Endothelial cell (in vitro differentiated cells): Measurements from ENCODE around the gene IL17REL. TPM values are rescaled to one million over a fixed set of nuclear protein-coding genes. Genes with fewer than 3 reads are reported as not detected.

ENCODE experiments used
- DNase-seq: peaks from one replicate; pipeline ENCODE4 v3.0.0; 2021; ENCODE audit warnings: low spot score
- H3K27ac Mint-ChIP-seq: one replicate; pipeline ENCODE4 v1.8.0; 2021; ENCODE audit warnings: mixed read lengths, inconsistent platforms; ENCODE audit not compliant: unreplicated experiment
- H3K27me3 Mint-ChIP-seq: one replicate; pipeline ENCODE4 v1.8.0; 2021; ENCODE audit warnings: mild to moderate bottlenecking, moderate library complexity, mixed read lengths, inconsistent platforms; ENCODE audit not compliant: unreplicated experiment
- H3K36me3 Mint-ChIP-seq: one replicate; pipeline ENCODE4 v1.8.0; 2021; ENCODE audit warnings: mild to moderate bottlenecking, low read depth, mixed read lengths, inconsistent platforms; ENCODE audit not compliant: unreplicated experiment
- H3K4me1 Mint-ChIP-seq: one replicate; pipeline ENCODE4 v1.8.0; 2021; ENCODE audit warnings: mild to moderate bottlenecking, mixed read lengths, inconsistent platforms; ENCODE audit not compliant: unreplicated experiment
- H3K4me3 Mint-ChIP-seq: one replicate; pipeline ENCODE4 v1.8.0; 2021; ENCODE audit warnings: mild to moderate bottlenecking, mixed read lengths, inconsistent platforms; ENCODE audit not compliant: unreplicated experiment
- H3K9me3 Mint-ChIP-seq: one replicate; pipeline ENCODE4 v1.8.0; 2021; ENCODE audit warnings: mixed read lengths, inconsistent platforms; ENCODE audit not compliant: unreplicated experiment
- CTCF ChIP-seq: fragments of 200-600 bp; sonication (generic); IDR thresholded peaks from one replicate; pipeline ENCODE4 v1.5.0; 2021; ENCODE audit warnings: antibody characterized with exemption; ENCODE audit not compliant: unreplicated experiment
- total RNA-seq: library from RNA; stranded (reverse); fragmentation: NEBNext Ultra II Directional; extraction: Animal tissue kit (Norgen Biotek cat#: 25700); gene quantifications from one replicate; pipeline ENCODE4 v1.2.1, GENCODE V29; 2021; ENCODE audit not compliant: unreplicated experiment

The IL17REL gene
- total RNA-seq, 1 donor from 2014 or later: 0.15 TPM

- no peak for DNase-seq
- H3K4me1 Mint-ChIP-seq: no peaks in the 10 kb centered on the region
- TF ChIP-seq CTCF: no peak
- H3K9me3 Mint-ChIP-seq: no peaks in the 10 kb centered on the region
- H3K36me3 Mint-ChIP-seq: no peaks in the 10 kb centered on the region
- H3K4me3 Mint-ChIP-seq: no peak overlapping the region
- H3K27ac Mint-ChIP-seq: no peak overlapping the region
- peaks cover 3% of the 10 kb centered on the region for H3K27me3 Mint-ChIP-seq
Observed at GRCh38 chr22:50045211-50046018, 32.9 kb upstream of the IL17REL start.

DNA sequence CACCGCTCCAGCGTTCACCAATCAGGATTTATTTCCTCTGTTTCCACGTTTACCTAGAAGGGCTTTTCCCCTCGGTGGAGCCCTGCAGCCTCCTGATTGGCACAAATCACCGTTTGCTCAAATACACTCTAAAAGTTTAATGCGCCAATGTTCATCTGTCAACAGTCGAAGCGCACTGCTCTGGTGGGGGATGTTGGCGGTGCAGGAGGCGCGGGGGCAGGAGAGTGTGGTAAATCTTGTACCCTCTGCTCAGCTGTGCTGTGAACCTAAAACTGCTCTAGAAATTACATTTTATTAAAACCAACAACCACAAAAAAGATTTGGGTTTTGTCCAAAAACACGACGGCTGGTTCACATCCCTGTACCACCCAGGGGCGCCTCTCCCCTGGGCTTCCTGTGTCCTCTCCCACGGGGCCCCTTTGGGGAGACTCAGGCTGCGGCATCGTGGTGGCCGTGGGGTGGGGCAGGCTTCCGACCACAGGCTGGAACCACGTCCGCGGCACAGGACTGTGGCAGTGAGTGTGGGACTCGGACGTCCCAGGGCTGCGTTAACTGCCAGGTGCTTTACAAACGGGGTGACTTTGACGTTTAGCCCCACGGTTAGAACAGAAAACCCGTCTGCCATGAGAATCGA lies 32.0 kb upstream of the IL17REL start:
- Mint-ChIP-seq H3K9me3 (no peaks in the 10 kb centered on the region), H3K4me3 (no peak overlapping the region), H3K4me1 (no peaks in the 10 kb centered on the region)

GRCh38 chr22:50041361-50042065 lies 28.9 kb upstream of the IL17REL start:
- Mint-ChIP-seq H3K9me3 (no peaks in the 10 kb centered on the region), H3K4me1 (no peaks in the 10 kb centered on the region), H3K4me3 (no peak overlapping the region), H3K27ac (no peak overlapping the region), H3K27me3 (peaks cover 1% of the 10 kb centered on the region), H3K36me3 (no peaks in the 10 kb centered on the region)
- DNase-seq: no peak
- no peak for TF ChIP-seq CTCF

More for the DNA sequence above, 32.0 kb upstream of the IL17REL start:
- peaks cover 2% of the 10 kb centered on the region for H3K27me3 Mint-ChIP-seq
- TF ChIP-seq CTCF: no peak
- H3K36me3 Mint-ChIP-seq: no peaks in the 10 kb centered on the region
- no peak for DNase-seq
- no peak overlapping the region for H3K27ac Mint-ChIP-seq

DNA sequence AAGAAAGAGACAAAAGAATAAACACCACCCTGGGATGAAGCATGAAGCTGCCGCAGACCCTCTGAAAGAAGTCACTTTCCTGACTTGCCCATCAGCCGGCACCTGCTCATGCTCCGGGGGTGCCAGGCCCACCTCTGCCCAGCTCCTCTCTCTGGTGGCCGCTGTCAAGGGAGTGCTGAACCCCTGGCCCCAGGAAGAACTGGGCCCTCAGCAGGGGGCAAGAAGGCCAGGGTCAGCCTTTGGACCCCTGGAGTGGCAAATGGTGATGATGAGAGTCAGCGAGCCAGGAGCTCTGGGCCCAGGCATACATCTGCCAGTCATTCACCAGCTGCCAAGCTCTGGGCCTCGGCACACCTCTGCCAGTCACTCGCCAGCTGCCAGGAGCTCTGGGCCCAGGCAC lies 28.2 kb upstream of the IL17REL start:
- peaks cover 1% of the 10 kb centered on the region for H3K27me3 Mint-ChIP-seq
- no peaks in the 10 kb centered on the region for H3K36me3 Mint-ChIP-seq
- H3K4me3 Mint-ChIP-seq: no peak overlapping the region
- H3K4me1 Mint-ChIP-seq: no peaks in the 10 kb centered on the region
- H3K9me3 Mint-ChIP-seq: no peaks in the 10 kb centered on the region
- no peak overlapping the region for H3K27ac Mint-ChIP-seq
- no peak for TF ChIP-seq CTCF
- no peak for DNase-seq
